Caki2 (cell line): ENCODE measurements around the gene KSR1. TPM values are rescaled to one million over a fixed set of nuclear protein-coding genes. Genes with fewer than 3 reads are reported as not detected.

Source experiments
- DNase-seq: peaks from one replicate; pipeline ENCODE4 v3.0.0-alpha.2; 2015; ENCODE audit warnings: low read depth
- in situ Hi-C: cut with HindIII; loops from 2 replicates; pipeline ENCODE4 v1.10.0; 2016; ENCODE audit warnings: low sequenced_read_pairs, low pct_unique_long_range_greater_than_20kb, mixed read lengths
- total RNA-seq: library from RNA; depleted of rRNA; stranded (reverse); fragments of >200 nt; shearing (Covaris generic); gene quantifications from 2 replicates; pipeline ENCODE4 v1.2.3, GENCODE V29; 2014; ENCODE audit warnings: low replicate concordance

The KSR1 gene
- total RNA-seq, 1 experiment from 2014 or later, result 0.51 TPM

- in situ Hi-C loops, result loop anchor here (25.0 kb wide), 1 partner anchor 230 kb away; no protein-coding TSS in a partner anchor
- no peak for DNase-seq
These were observed 110.7 kb downstream of the KSR1 start for GRCh38 chr17:27566671-27567562.

GRCh38 chr17:27567563-27567859 is 111.3 kb downstream of the KSR1 start:
- in situ Hi-C loops, result loop anchor here (25.0 kb wide), 1 partner anchor 230 kb away; no protein-coding TSS in a partner anchor
- DNase-seq, result no peak

GRCh38 chr17:27568216-27568615 is 112.0 kb downstream of the KSR1 start:
- DNase-seq, result no peak
- in situ Hi-C loops, result loop anchor here (25.0 kb wide), 1 partner anchor 231 kb away; no protein-coding TSS in a partner anchor

GRCh38 chr17:27568811-27569210 is 112.6 kb downstream of the KSR1 start:
- in situ Hi-C loops, result loop anchor here (25.0 kb wide), 1 partner anchor 232 kb away; no protein-coding TSS in a partner anchor
- DNase-seq, result no peak

GRCh38 chr17:27569257-27569722 is 113.0 kb downstream of the KSR1 start:
- in situ Hi-C loops, result loop anchor here (25.0 kb wide), 1 partner anchor 232 kb away; no protein-coding TSS in a partner anchor
- DNase-seq, result peak; percentile 31

- no peak for DNase-seq
- in situ Hi-C loops, result loop anchor here (25.0 kb wide), 1 partner anchor 233 kb away; no protein-coding TSS in a partner anchor
These were observed 113.8 kb downstream of the KSR1 start for GRCh38 chr17:27569884-27570577.

GRCh38 chr17:27570578-27570914 is 114.3 kb downstream of the KSR1 start:
- no peak for DNase-seq
- in situ Hi-C loops, result loop anchor here (25.0 kb wide), 1 partner anchor 233 kb away; no protein-coding TSS in a partner anchor

GRCh38 chr17:27571563-27572352 is 115.5 kb downstream of the KSR1 start:
- in situ Hi-C loops, result loop anchor here (25.0 kb wide), 1 partner anchor 234 kb away; no protein-coding TSS in a partner anchor
- no peak for DNase-seq

- DNase-seq, result no peak
- in situ Hi-C loops, result loop anchor here (25.0 kb wide), 1 partner anchor 235 kb away; no protein-coding TSS in a partner anchor
These were observed 116.4 kb downstream of the KSR1 start for GRCh38 chr17:27572665-27573064.

GRCh38 chr17:27573548-27573947 is 117.3 kb downstream of the KSR1 start:
- DNase-seq, result no peak
- in situ Hi-C loops, result loop anchor here (25.0 kb wide), 1 partner anchor 236 kb away; no protein-coding TSS in a partner anchor

GRCh38 chr17:27573971-27574525 is 117.8 kb downstream of the KSR1 start:
- in situ Hi-C loops, result loop anchor here (25.0 kb wide), 1 partner anchor 237 kb away; no protein-coding TSS in a partner anchor
- no peak for DNase-seq

- no peak for DNase-seq
- in situ Hi-C loops, result no loop called here
These were observed 119.1 kb downstream of the KSR1 start for GRCh38 chr17:27575096-27575911.

GRCh38 chr17:27575912-27576252 is 119.6 kb downstream of the KSR1 start:
- in situ Hi-C loops, result no loop called here
- no peak for DNase-seq

- DNase-seq, result no peak
- in situ Hi-C loops, result no loop called here
These were observed 120.3 kb downstream of the KSR1 start for GRCh38 chr17:27576477-27577083.

GRCh38 chr17:27577121-27577761 is 121.0 kb downstream of the KSR1 start:
- DNase-seq, result peak; percentile 27
- in situ Hi-C loops, result no loop called here
